Kasumi-1 (cell line): ENCODE data around the gene OR2T2.
"Not testable (repeated sequence)": the region's sequence is repeated elsewhere in the genome, so short reads cannot be mapped to it uniquely, and the experiment has no call there.

Experiments
- DNase-seq, 2 experiments: peaks; one replicate each; lab custom pipeline; 2025; lab: John Stamatoyannopoulos, UW

The OR2T2 gene

GRCh38 chr1:248445399-248445798 lies at the start of gene OR2T2:
Gene OR2T2 (plus strand): TSS chr1:248445637. CDS start chr1:248452798, 7,161 bp downstream.
- DNase-seq: not testable (repeated sequence)

- DNase-seq: no peak
Observed at GRCh38 chr1:248402748-248403147, 42.7 kb upstream of the OR2T2 start, which contains the start of gene OR2T1. Gene OR2T1 (plus strand): TSS chr1:248403048. CDS start chr1:248406148, 3,100 bp downstream.

- DNase-seq: peak; percentile 7 to 31
Observed at GRCh38 chr1:248404024-248404423, 41.4 kb upstream of the OR2T2 start.

- no peak for DNase-seq
Observed at GRCh38 chr1:248406721-248407692, 38.4 kb upstream of the OR2T2 start.

GRCh38 chr1:248416226-248416625 lies 29.2 kb upstream of the OR2T2 start:
- DNase-seq: no peak

GRCh38 chr1:248417854-248418253 lies 27.6 kb upstream of the OR2T2 start:
- no peak for DNase-seq

GRCh38 chr1:248421384-248421783 lies 24.1 kb upstream of the OR2T2 start:
- no peak for DNase-seq

GRCh38 chr1:248427526-248428191 lies 17.8 kb upstream of the OR2T2 start:
- not testable (repeated sequence) for DNase-seq

- DNase-seq: not testable (repeated sequence)
Observed at GRCh38 chr1:248428192-248428533, 17.3 kb upstream of the OR2T2 start.

- not testable (repeated sequence) for DNase-seq
Observed at GRCh38 chr1:248431683-248432082, 13.8 kb upstream of the OR2T2 start.

GRCh38 chr1:248432201-248432600 lies 13.2 kb upstream of the OR2T2 start:
- not testable (repeated sequence) for DNase-seq

GRCh38 chr1:248433811-248434415 lies 11.5 kb upstream of the OR2T2 start:
- DNase-seq: not testable (repeated sequence)

GRCh38 chr1:248434913-248435312 lies 10.5 kb upstream of the OR2T2 start:
- not testable (repeated sequence) for DNase-seq

- DNase-seq: not testable (repeated sequence)
Observed at GRCh38 chr1:248436303-248436702, 9.1 kb upstream of the OR2T2 start.

GRCh38 chr1:248438668-248439067 lies 6.8 kb upstream of the OR2T2 start:
- DNase-seq: not testable (repeated sequence)

- DNase-seq: not testable (repeated sequence)
Observed at GRCh38 chr1:248439283-248439682, 6.2 kb upstream of the OR2T2 start.

GRCh38 chr1:248442500-248443277 lies 2.7 kb upstream of the OR2T2 start:
- DNase-seq: not testable (repeated sequence)

- DNase-seq: not testable (repeated sequence)
Observed at GRCh38 chr1:248444603-248445002, 834 bp upstream of the OR2T2 start.

- DNase-seq: not testable (repeated sequence)
Observed at GRCh38 chr1:248448409-248449074, 3.1 kb downstream of the OR2T2 start.

- DNase-seq: not testable (repeated sequence)
Observed at GRCh38 chr1:248449821-248450465, 4.5 kb downstream of the OR2T2 start.
